GM12872 (cell line): ENCODE measurements around the gene IFT88.

Experiments used
- TF ChIP-seq, protein P1 (sequence below): IDR thresholded peaks from 3 replicates; pipeline ENCODE4 v1.5.1; 2011; ENCODE audit warnings: low read depth, mild to moderate bottlenecking, low read length, moderate library complexity; ENCODE audit not compliant: insufficient read depth

IFT88 gene

GRCh38 chr13:20609145-20609544 is 42.2 kb downstream of the IFT88 start:
- TF ChIP-seq, protein P1, sequence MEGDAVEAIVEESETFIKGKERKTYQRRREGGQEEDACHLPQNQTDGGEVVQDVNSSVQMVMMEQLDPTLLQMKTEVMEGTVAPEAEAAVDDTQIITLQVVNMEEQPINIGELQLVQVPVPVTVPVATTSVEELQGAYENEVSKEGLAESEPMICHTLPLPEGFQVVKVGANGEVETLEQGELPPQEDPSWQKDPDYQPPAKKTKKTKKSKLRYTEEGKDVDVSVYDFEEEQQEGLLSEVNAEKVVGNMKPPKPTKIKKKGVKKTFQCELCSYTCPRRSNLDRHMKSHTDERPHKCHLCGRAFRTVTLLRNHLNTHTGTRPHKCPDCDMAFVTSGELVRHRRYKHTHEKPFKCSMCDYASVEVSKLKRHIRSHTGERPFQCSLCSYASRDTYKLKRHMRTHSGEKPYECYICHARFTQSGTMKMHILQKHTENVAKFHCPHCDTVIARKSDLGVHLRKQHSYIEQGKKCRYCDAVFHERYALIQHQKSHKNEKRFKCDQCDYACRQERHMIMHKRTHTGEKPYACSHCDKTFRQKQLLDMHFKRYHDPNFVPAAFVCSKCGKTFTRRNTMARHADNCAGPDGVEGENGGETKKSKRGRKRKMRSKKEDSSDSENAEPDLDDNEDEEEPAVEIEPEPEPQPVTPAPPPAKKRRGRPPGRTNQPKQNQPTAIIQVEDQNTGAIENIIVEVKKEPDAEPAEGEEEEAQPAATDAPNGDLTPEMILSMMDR, result no peak

DNA sequence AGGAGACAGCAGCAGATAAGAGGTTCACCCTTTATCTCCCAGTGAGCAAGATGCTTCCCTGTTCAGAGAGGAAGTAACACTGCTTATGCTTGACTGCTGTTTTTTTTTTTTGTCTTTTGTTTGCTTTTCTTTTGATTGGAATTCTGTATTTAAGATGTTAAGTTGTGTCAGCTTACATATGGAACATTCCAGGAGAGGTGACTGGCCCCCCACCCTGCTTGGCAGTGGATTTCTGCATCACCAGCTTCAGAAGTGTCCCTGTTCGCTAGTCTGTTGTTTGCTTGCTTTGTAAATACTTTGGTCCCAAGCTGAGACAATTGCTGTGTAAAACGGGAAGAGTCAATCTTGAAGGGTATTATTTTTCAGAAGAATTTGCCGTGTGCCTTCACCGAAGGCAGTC is 43.0 kb downstream of the IFT88 start:
- TF ChIP-seq, protein P1, result no peak

- TF ChIP-seq, protein P1, result no peak
These were observed 49.3 kb downstream of the IFT88 start for GRCh38 chr13:20616059-20616797.

DNA sequence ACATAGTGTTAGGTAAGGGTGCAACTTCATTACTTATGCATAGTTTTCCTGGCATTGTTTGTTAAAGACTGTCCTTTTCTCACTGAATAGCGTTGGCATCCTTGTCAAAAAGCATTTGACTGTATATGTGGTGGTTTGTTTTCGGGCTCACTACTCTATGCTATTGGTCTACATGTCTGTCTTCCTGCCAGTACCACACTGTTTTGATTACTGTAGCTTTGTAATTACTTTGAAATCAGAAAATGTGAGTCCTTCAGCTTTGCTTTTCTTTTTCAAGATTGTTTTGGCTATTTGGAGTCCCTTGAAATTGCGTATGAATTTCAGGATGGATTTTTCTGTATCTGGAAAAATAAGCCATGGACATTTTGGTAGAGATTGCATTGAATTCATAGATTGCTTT is 56.0 kb downstream of the IFT88 start:
- TF ChIP-seq, protein P1, result no peak

DNA sequence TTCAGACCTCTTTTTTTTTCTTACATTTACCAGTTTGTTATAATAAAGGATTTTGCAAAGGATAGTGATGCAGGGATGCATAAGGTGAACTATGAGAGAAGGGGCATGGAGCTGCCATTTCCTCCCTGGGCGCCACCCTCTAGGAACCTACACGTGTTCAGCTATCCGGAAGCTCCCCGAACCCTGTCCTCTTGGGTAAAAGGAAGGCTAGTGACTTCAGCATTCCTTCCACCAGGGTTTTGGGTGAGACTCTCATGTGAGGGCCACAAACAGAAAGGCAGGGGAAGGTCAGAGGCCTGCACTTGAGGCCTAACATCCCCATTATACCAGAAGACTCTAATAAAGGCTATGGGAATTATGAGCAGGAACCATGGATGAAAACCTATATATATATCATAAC is 57.3 kb downstream of the IFT88 start:
- TF ChIP-seq, protein P1, result no peak

DNA sequence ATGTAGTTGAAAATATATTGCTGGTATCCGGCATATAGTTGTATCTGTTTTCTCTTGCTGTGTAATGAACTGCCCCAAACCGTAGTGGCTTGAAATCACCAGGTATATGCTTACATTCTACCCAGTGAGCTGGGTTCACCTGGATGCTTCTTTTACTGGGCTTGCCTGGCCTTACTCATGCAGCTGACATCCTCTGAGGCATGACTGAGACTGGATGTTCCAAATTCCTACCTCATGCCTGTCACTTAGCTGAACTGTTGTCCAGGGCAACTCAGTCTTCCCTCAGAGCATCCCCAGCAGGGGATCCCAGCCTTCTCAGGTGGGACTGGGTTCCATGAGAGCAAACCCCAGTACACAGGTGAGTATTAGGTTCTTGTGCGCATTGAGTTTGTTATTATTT is 66.8 kb downstream of the IFT88 start:
- TF ChIP-seq, protein P1, result no peak

DNA sequence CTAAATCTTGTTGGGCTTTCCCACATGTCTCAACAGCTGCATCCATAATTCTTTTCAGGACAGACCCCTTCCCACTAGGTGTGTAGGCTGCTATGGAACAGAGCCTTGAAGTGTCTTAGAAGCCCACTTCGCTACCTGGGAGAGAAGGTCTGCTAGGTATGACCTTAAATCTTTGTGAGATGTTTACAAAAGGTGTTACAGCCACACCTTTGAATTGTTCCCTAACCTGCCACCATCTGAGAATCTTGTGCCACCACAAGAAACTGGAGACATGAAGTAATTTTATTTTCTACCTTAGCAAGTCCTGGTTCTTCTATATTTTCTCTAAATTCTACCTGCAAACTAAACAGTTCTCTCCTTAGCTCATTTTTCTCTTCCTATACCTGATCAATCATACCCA is 69.1 kb downstream of the IFT88 start:
- TF ChIP-seq, protein P1, result no peak

DNA sequence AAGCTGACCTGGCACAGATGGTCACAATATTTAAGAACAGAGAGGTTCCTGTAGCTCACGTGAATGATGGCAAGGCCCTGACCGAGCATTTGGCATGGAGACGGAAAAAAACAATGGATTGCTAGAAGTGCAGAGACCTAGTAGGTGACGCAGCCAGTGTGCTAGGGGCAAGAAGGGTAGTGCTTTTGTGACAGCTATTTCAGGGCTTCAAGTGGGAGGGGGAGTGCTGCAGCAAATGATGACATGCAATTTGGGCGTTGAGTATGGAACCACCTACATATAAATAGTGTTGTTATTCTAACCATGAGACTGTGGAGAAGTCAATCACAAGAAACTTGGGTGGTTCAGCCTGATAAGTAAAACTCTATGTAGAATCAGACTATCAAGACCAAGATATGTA is 70.9 kb downstream of the IFT88 start:
- TF ChIP-seq, protein P1, result no peak
